HG02981 (cell line): ENCODE data around the gene ACOX3.
"Not testable (repeated sequence)": the region's sequence is repeated elsewhere in the genome, so short reads cannot be mapped to it uniquely, and the experiment has no call there.

Experiments
- ATAC-seq: cut with Tn5 transposase; IDR thresholded peaks from one replicate; pipeline ENCODE4 v1.9.1; 2021; ENCODE audit warnings: mild to moderate bottlenecking, moderate library complexity; ENCODE audit not compliant: unreplicated experiment

The ACOX3 gene

GRCh38 chr4:8435656-8436121 lies 4.8 kb downstream of the ACOX3 start:
- peak; percentile 50 for ATAC-seq

DNA sequence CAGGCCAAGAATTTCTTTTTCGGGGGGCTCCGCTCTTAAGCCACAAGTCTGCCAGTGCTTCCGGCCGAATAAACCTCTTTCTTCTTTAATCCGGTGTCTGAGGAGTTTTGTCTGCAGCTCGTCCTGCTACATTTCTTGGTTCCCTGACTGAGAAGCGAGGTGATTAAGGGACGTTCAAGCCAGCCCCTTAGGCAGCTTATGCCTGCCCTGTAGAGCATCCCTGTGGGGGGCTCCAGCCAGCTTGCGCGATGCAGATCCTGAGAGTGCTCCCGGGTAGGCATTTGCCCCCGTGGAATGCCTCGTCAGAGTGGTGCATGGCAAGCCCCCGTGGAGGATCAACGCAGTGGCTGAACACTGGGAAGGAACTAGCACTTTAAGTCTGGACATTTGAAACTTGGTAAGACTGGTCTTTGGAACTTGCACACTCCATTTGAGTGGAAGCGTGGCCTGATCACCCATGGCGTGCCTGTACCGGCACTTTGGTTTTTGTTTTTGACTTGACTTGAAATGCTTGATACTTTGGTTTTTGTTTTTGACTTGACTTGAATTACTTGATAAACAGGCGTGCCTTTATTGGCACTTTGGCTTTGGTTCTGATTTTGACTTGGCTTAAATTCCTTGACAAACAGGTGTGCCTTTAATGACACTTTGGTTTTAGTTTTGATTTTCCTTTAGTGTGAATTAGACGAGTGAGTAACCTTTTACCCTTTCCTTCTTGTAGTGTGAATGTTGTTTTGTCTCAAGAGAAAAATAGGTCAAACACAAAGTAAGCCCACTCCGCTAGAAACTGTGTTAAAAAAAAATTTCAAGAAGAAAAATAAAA lies 6.1 kb downstream of the ACOX3 start:
- no peak for ATAC-seq

- no peak for ATAC-seq
These were observed 7.4 kb downstream of the ACOX3 start for GRCh38 chr4:8433136-8433535.

DNA sequence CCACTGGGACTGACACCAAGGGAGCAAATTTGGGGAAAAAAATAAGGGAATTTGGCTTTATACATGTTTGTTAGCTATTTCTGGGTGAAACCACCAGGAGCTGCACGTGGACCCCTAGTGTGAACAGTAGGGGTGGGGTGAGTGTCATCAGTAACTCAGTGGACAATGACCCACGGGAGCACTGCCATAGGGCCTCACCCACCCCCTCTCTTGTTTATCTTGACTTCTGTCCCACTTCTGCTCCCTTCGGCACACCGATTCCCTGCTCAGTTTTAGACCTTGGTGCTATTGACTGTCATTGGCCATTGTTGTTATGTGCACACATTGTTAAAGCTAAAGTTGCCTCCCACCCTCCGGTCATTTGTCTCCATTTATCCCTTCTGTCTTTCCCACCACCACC lies 9.0 kb downstream of the ACOX3 start:
- no peak for ATAC-seq

- peak; percentile 92 for ATAC-seq
These were observed 12.0 kb downstream of the ACOX3 start for GRCh38 chr4:8428288-8429097.

GRCh38 chr4:8427761-8428287 lies 12.7 kb downstream of the ACOX3 start:
- peak; percentile 41 for ATAC-seq

DNA sequence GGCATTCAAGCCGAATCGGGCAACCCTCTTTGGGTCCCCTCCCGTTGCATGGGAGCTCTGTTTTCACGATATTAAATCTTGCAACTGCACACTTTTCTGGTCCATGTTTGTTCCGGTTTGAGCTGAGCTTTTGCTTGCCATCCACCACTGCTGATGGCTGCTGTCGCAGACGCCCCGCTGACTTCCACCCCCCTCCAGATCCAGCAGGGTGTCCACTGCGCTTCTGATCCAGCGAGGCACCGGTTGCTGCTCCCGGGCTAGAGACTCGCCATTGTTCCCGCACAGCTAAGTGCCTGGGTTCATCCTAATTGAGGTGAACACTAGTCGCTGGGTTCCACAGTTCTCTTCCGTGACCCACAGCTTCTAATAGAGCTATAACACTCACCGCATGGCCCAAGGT lies 13.3 kb downstream of the ACOX3 start:
- ATAC-seq, result no peak

GRCh38 chr4:8422786-8423185 lies 17.7 kb downstream of the ACOX3 start:
- ATAC-seq, result no peak

DNA sequence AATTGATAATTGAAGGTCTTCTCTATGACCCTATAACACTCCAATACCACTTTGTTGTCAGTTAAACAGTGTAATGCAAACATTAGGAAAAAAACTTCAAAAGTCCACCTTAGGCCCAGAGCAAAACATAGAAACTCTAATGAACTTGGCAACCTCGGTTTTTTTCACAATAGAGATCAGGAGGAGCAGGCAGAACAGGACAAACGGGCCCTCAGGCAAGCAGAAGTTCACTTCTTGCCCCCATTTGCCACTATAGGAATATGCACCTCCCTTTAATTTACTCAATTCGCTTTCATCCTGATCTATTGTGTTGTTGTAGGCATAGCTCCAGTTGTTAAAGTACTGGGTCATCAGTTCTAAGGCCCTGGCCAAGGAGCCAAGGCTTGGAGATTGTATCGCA lies 18.2 kb downstream of the ACOX3 start:
- no peak for ATAC-seq

GRCh38 chr4:8420151-8420550 lies 20.4 kb downstream of the ACOX3 start:
- not testable (repeated sequence) for ATAC-seq

GRCh38 chr4:8419222-8420041 lies 21.1 kb downstream of the ACOX3 start:
- no peak for ATAC-seq

GRCh38 chr4:8417071-8417614 lies 23.4 kb downstream of the ACOX3 start:
- no peak for ATAC-seq

- ATAC-seq, result no peak
These were observed 26.1 kb downstream of the ACOX3 start for GRCh38 chr4:8414377-8414776.

- no peak for ATAC-seq
These were observed 28.2 kb downstream of the ACOX3 start for GRCh38 chr4:8412288-8412687.

GRCh38 chr4:8411351-8412180 lies 29.0 kb downstream of the ACOX3 start:
- ATAC-seq, result no peak

DNA sequence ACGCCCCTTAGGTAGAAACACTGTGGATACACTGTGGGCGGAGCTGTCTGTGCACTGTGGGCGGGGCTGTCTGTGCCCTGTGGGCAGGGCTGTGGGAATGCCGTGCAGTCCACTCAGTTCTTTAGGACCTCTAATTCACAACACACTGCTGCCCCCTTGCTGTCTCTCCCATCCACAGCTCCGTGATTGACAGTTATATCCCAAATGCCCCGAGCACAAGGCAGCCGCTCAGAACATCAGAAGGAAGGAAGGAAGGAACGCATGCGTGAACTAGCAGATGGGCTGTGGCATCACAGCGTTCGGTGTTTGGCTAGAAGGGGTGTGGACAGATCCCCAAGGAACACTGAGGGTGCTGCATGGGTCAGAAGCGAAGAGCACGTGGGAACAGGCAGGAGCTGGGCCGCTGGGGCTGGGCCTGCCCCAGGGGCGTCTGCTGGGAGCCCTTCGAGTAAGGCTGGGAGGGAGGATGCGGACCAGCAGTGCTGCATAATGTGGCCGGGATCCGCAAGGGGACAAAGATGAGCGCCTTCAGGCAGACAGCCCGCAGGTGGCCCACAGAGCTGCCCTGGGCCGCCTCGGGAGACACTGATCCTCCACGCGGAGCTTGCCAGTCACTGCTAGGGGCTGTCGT lies 29.8 kb downstream of the ACOX3 start:
- no peak for ATAC-seq

DNA sequence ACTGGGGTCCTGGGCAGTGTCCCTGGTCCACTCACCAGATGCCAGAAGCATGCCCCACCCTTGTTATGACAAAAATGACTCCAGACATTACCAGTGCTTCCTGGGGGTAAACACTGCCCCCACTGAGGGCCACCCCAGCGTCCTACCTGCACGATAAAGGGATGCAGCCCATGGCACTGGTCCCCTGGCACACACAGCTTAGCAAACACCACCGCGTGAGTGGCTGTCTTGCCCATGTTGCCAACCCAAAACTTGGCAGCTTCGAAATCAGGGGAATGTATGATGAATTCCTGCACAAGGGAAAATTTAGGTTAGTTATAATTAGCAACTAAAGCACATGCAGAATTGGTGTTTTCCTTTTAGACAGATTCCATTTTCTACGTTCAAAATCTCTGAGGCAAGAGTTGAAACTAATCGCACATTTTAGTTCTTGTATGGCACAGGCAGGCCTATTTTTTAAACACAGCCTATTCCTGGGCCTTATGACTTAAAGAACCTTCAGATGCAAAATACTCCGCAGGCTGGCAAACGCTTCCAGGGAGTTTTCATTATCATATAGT lies 30.4 kb downstream of the ACOX3 start:
- no peak for ATAC-seq

DNA sequence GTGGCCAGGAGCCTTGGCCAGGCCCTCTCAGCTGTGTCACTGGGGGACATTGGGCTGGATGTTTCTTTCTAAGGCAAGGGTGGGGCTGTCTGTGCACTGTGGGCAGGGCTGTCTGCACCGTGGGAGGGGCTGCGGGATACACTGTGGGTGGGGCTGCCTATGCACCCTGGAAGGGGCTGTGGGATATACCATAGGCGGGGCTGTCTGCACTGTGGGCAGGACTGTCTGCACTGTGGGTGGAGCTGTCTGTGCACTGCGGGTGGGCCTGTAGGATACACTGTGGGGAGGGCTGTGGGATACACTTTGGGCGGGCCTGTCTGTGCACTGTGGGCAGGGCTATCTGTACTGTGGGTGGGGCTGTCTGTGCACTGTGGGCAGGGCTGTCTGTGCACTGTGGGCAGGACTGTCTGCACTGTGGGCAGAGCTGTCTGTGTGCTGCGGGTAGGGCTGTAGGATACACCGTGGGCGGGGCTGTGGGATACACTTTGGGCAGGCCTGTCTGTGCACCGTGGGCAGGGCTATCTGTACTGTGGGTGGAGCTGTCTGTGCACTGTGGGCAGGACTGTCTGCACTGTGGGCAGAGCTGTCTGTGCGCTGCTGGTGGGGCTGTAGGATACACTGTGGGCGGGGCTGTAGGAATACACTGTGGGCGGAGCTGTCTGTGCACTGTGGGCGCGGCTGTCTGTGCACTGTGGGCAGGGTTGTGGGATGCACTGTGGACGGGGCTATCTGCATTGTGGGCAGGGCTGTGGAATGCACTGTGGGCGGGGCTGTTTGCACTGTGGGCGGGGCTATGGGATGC lies 31.1 kb downstream of the ACOX3 start:
- no peak for ATAC-seq
